ENCODE measurements around the gene PRKCZ. TPM values are rescaled to one million over a fixed set of nuclear protein-coding genes. Genes with fewer than 3 reads are reported as not detected.

Gene PRKCZ
- polyA plus RNA-seq, 1 of the 3 experiments (the other 2 are of a cell fraction), result 24.2 TPM

DNA sequence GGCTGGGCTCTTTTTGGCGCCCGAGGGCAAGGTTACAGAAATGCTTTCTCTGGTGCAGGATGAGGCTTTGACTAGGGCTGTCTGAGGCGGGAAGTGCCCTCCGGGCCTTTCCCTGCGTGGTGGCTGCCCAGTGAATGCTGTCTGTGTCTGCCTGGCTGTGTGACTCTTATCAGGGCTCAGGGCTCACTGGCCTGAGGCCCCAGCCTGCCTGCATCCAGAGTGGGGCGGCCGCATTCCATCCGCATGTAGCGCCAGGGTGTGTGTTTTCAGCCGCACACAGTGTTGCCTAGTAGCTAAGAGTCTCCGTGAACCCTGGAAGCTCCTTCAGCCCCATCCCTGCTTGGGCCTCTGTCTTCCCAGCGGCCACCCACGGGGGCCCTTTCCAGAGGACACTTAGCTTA lies 85.2 kb downstream of the PRKCZ start:
- Histone ChIP-seq H2AFZ (ENCODE audit: low read depth) (no peak overlapping the region), H3K9ac (no peak overlapping the region), H3K27ac (ENCODE audit: low read depth in 2 of 2, low read length in 1 of 2) (peak overlapping the region in 1 of 2 experiments; percentile 71; a peak in 2 of 4 replicates), H3K4me3 (ENCODE audit: low read depth in 2 of 2, low read length in 1 of 2) (no peak overlapping the region), H4K20me1 (ENCODE audit: insufficient read depth) (no peaks in the 10 kb centered on the region), H3F3A (replicated peaks; ENCODE audit: insufficient read depth) (peaks cover 8% of the 10 kb centered on the region), H3K4me1 (ENCODE audit: control insufficient read depth in 1 of 2, insufficient read depth in 2 of 2, low read depth in 1 of 2, low read length in 1 of 2) (peaks cover 0 to 33% of the 10 kb centered on the region in 2 experiments; a peak in 2 of 4 replicates), H3K9me2 (no peaks in the 10 kb centered on the region), H3K9me3 (no peaks in the 10 kb centered on the region), H3K27me3 (ENCODE audit: insufficient read depth) (no peaks in the 10 kb centered on the region), H3K4me2 (no peak overlapping the region), H3K36me3 (replicated peaks in 1 of 2; ENCODE audit: control insufficient read depth in 1 of 2, insufficient read depth in 2 of 2, low read length in 1 of 2) (no peaks in the 10 kb centered on the region), H3K79me2 (ENCODE audit: insufficient read depth) (no peaks in the 10 kb centered on the region)
- peak; percentile 69 for DNase-seq
- 81% methylated on average over 3 of the region's 13 CpGs for WGBS (ENCODE audit: low lambda C conversion rate)
- CTCF ChIA-PET, result interaction anchor here (1.7 kb wide), 1 partner anchor 39 kb away, joined by 8 read pairs; no protein-coding TSS in a partner anchor
- no peak for TF ChIP-seq MEF2A (IDR thresholded peaks at IDR 0.05; ENCODE audit: borderline replicate concordance, low read depth)
- 0 out of 2 replicates have a peak, but pooled peaks have one; percentile 21 for TF ChIP-seq MXI1 (IDR thresholded peaks at IDR 0.05; ENCODE audit: low read depth, low read length)
- TF ChIP-seq GABPA (IDR thresholded peaks at IDR 0.05; ENCODE audit: low read depth), result no peak
- no peak for TF ChIP-seq NRF1 (IDR thresholded peaks at IDR 0.05; ENCODE audit: low read depth, low read length)
- TF ChIP-seq FOSL2 (IDR thresholded peaks at IDR 0.05; ENCODE audit: borderline replicate concordance, low read depth), result no peak
- TF ChIP-seq TCF12 (IDR thresholded peaks at IDR 0.05), result no peak
- no peak for TF ChIP-seq TEAD4 (IDR thresholded peaks at IDR 0.05; ENCODE audit: borderline replicate concordance, insufficient read depth)
- POLR2A ChIA-PET, result no interaction called here

DNA sequence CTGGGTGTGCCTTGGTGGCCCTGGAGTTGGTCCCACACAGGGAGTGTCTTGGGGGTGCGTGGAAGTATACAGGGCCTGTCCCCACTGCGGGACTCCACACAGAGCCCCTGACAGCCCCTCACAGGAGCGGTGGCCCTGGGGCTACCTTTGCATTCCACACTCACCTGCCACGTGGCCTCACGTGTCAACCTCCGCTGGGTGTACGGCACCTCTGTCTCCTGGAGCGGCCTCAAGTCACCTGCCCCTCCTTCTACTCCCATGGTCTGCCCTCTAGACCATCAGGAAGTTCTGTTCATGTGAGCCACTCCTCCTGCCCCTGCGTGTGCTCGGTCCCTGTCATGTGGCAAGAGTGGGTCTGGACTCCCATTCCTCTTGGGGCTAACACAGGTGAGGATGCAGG lies 85.7 kb downstream of the PRKCZ start:
- Histone ChIP-seq H3K4me2 (no peak overlapping the region), H3K9ac (no peak overlapping the region), H3K79me2 (ENCODE audit: insufficient read depth) (no peaks in the 10 kb centered on the region), H3K4me3 (ENCODE audit: low read depth in 2 of 2, low read length in 1 of 2) (no peak overlapping the region), H3K27ac (ENCODE audit: low read depth in 2 of 2, low read length in 1 of 2) (peak overlapping the region in 1 of 2 experiments; percentile 71; a peak in 2 of 4 replicates), H3K9me3 (no peaks in the 10 kb centered on the region), H3F3A (replicated peaks; ENCODE audit: insufficient read depth) (peaks cover 10% of the 10 kb centered on the region), H3K4me1 (ENCODE audit: control insufficient read depth in 1 of 2, insufficient read depth in 2 of 2, low read depth in 1 of 2, low read length in 1 of 2) (peaks cover 0 to 33% of the 10 kb centered on the region in 2 experiments; a peak in 2 of 4 replicates), H3K27me3 (ENCODE audit: insufficient read depth) (no peaks in the 10 kb centered on the region), H2AFZ (ENCODE audit: low read depth) (no peak overlapping the region), H3K36me3 (replicated peaks in 1 of 2; ENCODE audit: control insufficient read depth in 1 of 2, insufficient read depth in 2 of 2, low read length in 1 of 2) (no peaks in the 10 kb centered on the region), H3K9me2 (no peaks in the 10 kb centered on the region), H4K20me1 (ENCODE audit: insufficient read depth) (no peaks in the 10 kb centered on the region)
- CTCF ChIA-PET, result interaction anchor here (1.7 kb wide), 1 partner anchor 39 kb away, joined by 8 read pairs; no protein-coding TSS in a partner anchor
- no peak for TF ChIP-seq GATA2 (CRISPR knock-in tag; IDR thresholded peaks at IDR 0.05)
- POLR2A ChIA-PET, result no interaction called here
- 79% methylated on average over 5 of the region's 10 CpGs for WGBS (ENCODE audit: low lambda C conversion rate)
- no peak for DNase-seq

DNA sequence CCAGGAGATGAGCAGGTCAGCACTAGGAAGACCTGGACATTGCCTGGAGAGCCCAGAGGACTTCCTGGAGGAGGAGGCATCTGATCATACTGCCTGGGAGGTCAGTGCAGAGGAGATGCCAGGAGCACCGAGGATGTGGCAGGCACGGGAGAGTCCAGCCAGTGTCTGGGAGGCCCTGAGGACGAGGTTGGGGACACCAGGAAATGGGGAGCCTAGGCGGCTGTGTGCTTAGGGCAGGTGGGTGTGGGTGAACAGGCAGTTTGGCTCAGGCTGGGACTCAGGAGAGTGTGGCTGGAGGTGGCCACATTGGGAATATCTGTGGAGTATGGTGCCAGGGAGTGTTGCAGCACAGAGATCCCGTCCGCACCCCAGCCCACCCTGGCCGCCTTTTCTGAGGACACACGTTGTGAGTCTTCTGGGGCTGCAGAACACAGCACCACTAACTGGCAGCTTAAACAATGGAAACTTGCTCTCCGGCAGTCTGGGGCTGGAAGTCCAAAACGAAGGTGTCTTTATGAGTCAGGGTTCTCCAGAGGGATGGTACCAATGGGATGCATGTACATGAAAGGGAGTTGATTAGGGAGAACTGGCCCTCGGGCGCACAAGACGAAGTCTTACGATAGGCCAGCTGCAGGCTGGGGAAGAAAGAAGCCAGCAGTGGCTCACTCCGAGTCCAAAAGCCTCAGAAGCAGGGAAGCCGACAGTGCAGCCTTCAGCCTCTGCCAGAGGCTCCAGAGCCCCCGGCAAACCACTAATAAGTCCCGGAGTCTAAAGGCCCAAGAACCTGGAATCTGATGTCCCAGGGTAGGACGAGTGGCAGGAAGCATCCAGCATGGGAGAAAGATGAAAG lies 86.4 kb downstream of the PRKCZ start:
- H3K36me3 ChIP-seq (replicated peaks in 1 of 2; ENCODE audit: control insufficient read depth in 1 of 2, insufficient read depth in 2 of 2, low read length in 1 of 2), result no peaks in the 10 kb centered on the region
- H3K4me2 ChIP-seq, result no peak overlapping the region
- H2AFZ ChIP-seq (ENCODE audit: low read depth), result no peak overlapping the region
- H3K9me3 ChIP-seq, result no peaks in the 10 kb centered on the region
- H3K4me1 ChIP-seq (ENCODE audit: control insufficient read depth in 1 of 2, insufficient read depth in 2 of 2, low read depth in 1 of 2, low read length in 1 of 2), result peaks cover 0 to 33% of the 10 kb centered on the region in 2 experiments; a peak in 2 of 4 replicates
- TF ChIP-seq RXRA (IDR thresholded peaks at IDR 0.05; ENCODE audit: borderline replicate concordance, low read depth), result no peak
- TF ChIP-seq MEF2A (IDR thresholded peaks at IDR 0.05; ENCODE audit: borderline replicate concordance, low read depth), result no peak
- TF ChIP-seq RCOR1 (IDR thresholded peaks at IDR 0.05; ENCODE audit: low read length), result no peak
- 90% methylated on average over 19 of the region's 19 CpGs for WGBS (ENCODE audit: low lambda C conversion rate)
- H3K27me3 ChIP-seq (ENCODE audit: insufficient read depth), result no peaks in the 10 kb centered on the region
- no peak overlapping the region for H3K27ac ChIP-seq (ENCODE audit: low read depth in 2 of 2, low read length in 1 of 2)
- peaks cover 10% of the 10 kb centered on the region for H3F3A ChIP-seq (replicated peaks; ENCODE audit: insufficient read depth)
- H3K9me2 ChIP-seq, result no peaks in the 10 kb centered on the region
- H3K9ac ChIP-seq, result no peak overlapping the region
- no peak for DNase-seq
- no peak overlapping the region for H3K4me3 ChIP-seq (ENCODE audit: low read depth in 2 of 2, low read length in 1 of 2)
- POLR2A ChIA-PET, result no interaction called here
- H3K79me2 ChIP-seq (ENCODE audit: insufficient read depth), result no peaks in the 10 kb centered on the region
- CTCF ChIA-PET, result interaction anchor here (1.7 kb wide), 1 partner anchor 38 kb away, joined by 8 read pairs; no protein-coding TSS in a partner anchor
- no peaks in the 10 kb centered on the region for H4K20me1 ChIP-seq (ENCODE audit: insufficient read depth)

Measured in SK-N-SH (cell line).